Cerebellar cortex (tissue), 1 donor: Measurements from ENCODE around the gene THSD7A.
"Not testable (repeated sequence)": the region's sequence is repeated elsewhere in the genome, so short reads cannot be mapped to it uniquely, and the experiment has no call there.

Experiments
- DNase-seq: peaks from one replicate; pipeline ENCODE4 v3.0.0-alpha.2; 2015; ENCODE audit warnings: low spot score

THSD7A gene

GRCh38 chr7:11456574-11456973, 375.4 kb downstream of the THSD7A start:
- no peak for DNase-seq

- no peak for DNase-seq
These were observed 379.5 kb downstream of the THSD7A start for GRCh38 chr7:11452476-11452875.

- DNase-seq, result no peak
These were observed 381.7 kb downstream of the THSD7A start for GRCh38 chr7:11450281-11450680.

- no peak for DNase-seq
These were observed 382.7 kb downstream of the THSD7A start for GRCh38 chr7:11449316-11449715.

- no peak for DNase-seq
These were observed 383.7 kb downstream of the THSD7A start for GRCh38 chr7:11448323-11448722.

- DNase-seq, result peak; percentile 43
These were observed 384.9 kb downstream of the THSD7A start for GRCh38 chr7:11447106-11447505.

- not testable (repeated sequence) for DNase-seq
These were observed 388.1 kb downstream of the THSD7A start for GRCh38 chr7:11443934-11444333.

GRCh38 chr7:11437994-11438393, 394.0 kb downstream of the THSD7A start:
- no peak for DNase-seq

GRCh38 chr7:11436773-11437524, 395.0 kb downstream of the THSD7A start:
- DNase-seq, result no peak

- no peak for DNase-seq
These were observed 395.7 kb downstream of the THSD7A start for GRCh38 chr7:11436316-11436715.

GRCh38 chr7:11434366-11434765, 397.6 kb downstream of the THSD7A start:
- no peak for DNase-seq

GRCh38 chr7:11430841-11431240, 401.2 kb downstream of the THSD7A start:
- DNase-seq, result no peak

GRCh38 chr7:11430112-11430511, 401.9 kb downstream of the THSD7A start:
- DNase-seq, result no peak

- no peak for DNase-seq
These were observed 403.0 kb downstream of the THSD7A start for GRCh38 chr7:11428877-11429581.

GRCh38 chr7:11427686-11428273, 404.2 kb downstream of the THSD7A start:
- DNase-seq, result peak; percentile 59

- DNase-seq, result no peak
These were observed 408.0 kb downstream of the THSD7A start for GRCh38 chr7:11424006-11424405.

GRCh38 chr7:11420049-11420448, 411.9 kb downstream of the THSD7A start:
- no peak for DNase-seq

GRCh38 chr7:11416641-11417458, 415.1 kb downstream of the THSD7A start:
- no peak for DNase-seq

GRCh38 chr7:11415101-11415500, 416.9 kb downstream of the THSD7A start:
- no peak for DNase-seq

GRCh38 chr7:11413901-11414300, 418.1 kb downstream of the THSD7A start:
- no peak for DNase-seq

GRCh38 chr7:11412036-11412435, 420.0 kb downstream of the THSD7A start:
- no peak for DNase-seq
